Astrocyte of the hippocampus (primary cell): Measurements from ENCODE around the gene TMC1.
"Not testable (repeated sequence)": the region's sequence is repeated elsewhere in the genome, so short reads cannot be mapped to it uniquely, and the experiment has no call there.

Experiments used
- DNase-seq: peaks from one replicate; pipeline ENCODE4 v3.0.0; 2011; ENCODE audit warnings: low read depth, low spot score

The TMC1 gene

GRCh38 chr9:72816666-72817065, 295.3 kb downstream of the TMC1 start:
- no peak for DNase-seq

GRCh38 chr9:72817413-72817812, 296.0 kb downstream of the TMC1 start:
- no peak for DNase-seq

- DNase-seq, result no peak
Measured at GRCh38 chr9:72818385-72818784, 297.0 kb downstream of the TMC1 start.

GRCh38 chr9:72823971-72824370, 302.6 kb downstream of the TMC1 start:
- no peak for DNase-seq

- DNase-seq, result peak; percentile 11
Measured at GRCh38 chr9:72826996-72827949, 305.9 kb downstream of the TMC1 start.

- peak; percentile 71 for DNase-seq
Measured at GRCh38 chr9:72827950-72828731, 306.7 kb downstream of the TMC1 start.

- DNase-seq, result no peak
Measured at GRCh38 chr9:72834994-72835393, 313.6 kb downstream of the TMC1 start.

GRCh38 chr9:72836790-72837189, 315.4 kb downstream of the TMC1 start:
- no peak for DNase-seq

GRCh38 chr9:72839085-72839484, 317.7 kb downstream of the TMC1 start:
- peak; percentile 12 for DNase-seq

- no peak for DNase-seq
Measured at GRCh38 chr9:72843520-72844439, 322.4 kb downstream of the TMC1 start.

GRCh38 chr9:72844440-72844768, 323.0 kb downstream of the TMC1 start:
- DNase-seq, result no peak

GRCh38 chr9:72845052-72845451, 323.6 kb downstream of the TMC1 start:
- not testable (repeated sequence) for DNase-seq

GRCh38 chr9:72850209-72850608, 328.8 kb downstream of the TMC1 start:
- not testable (repeated sequence) for DNase-seq

GRCh38 chr9:72855321-72855720, 333.9 kb downstream of the TMC1 start:
- no peak for DNase-seq

GRCh38 chr9:72855890-72856523, 334.6 kb downstream of the TMC1 start:
- no peak for DNase-seq

GRCh38 chr9:72856972-72857623, 335.7 kb downstream of the TMC1 start:
- peak; percentile 75 for DNase-seq

GRCh38 chr9:72857624-72857996, 336.2 kb downstream of the TMC1 start:
- DNase-seq, result no peak

- no peak for DNase-seq
Measured at GRCh38 chr9:72858089-72858912, 336.9 kb downstream of the TMC1 start.

GRCh38 chr9:72862788-72863187, 341.4 kb downstream of the TMC1 start:
- not testable (repeated sequence) for DNase-seq
